HG03354 (cell line): Measurements from ENCODE around the gene OR9A2.

Experiments used
- ATAC-seq: cut with Tn5 transposase; IDR thresholded peaks from one replicate; pipeline ENCODE4 v1.9.1; 2021; ENCODE audit warnings: mild to moderate bottlenecking; ENCODE audit not compliant: unreplicated experiment, poor library complexity, severe bottlenecking

OR9A2 gene

GRCh38 chr7:143027032-143027431 lies at the start of gene OR9A2:
Gene OR9A2 (minus strand): TSS chr7:143027132. CDS start chr7:143027132, 0 bp downstream.
- no peak for ATAC-seq

- ATAC-seq = no peak
Measured at GRCh38 chr7:143074141-143074540, 47.2 kb upstream of the OR9A2 start.

GRCh38 chr7:143073556-143073955 lies 46.6 kb upstream of the OR9A2 start:
- ATAC-seq = no peak

- no peak for ATAC-seq
Measured at GRCh38 chr7:143069912-143070500, 43.1 kb upstream of the OR9A2 start.

GRCh38 chr7:143068446-143068845 lies 41.5 kb upstream of the OR9A2 start:
- no peak for ATAC-seq

GRCh38 chr7:143063741-143064140 lies 36.8 kb upstream of the OR9A2 start:
- ATAC-seq = no peak

- no peak for ATAC-seq
Measured at GRCh38 chr7:143055754-143056153, 28.8 kb upstream of the OR9A2 start.

- no peak for ATAC-seq
Measured at GRCh38 chr7:143054621-143055020, 27.7 kb upstream of the OR9A2 start.

- no peak for ATAC-seq
Measured at GRCh38 chr7:143052041-143052440, 25.1 kb upstream of the OR9A2 start, which contains the start of gene OR6V1. Gene OR6V1 (plus strand): TSS chr7:143052341. CDS start chr7:143052341, 0 bp downstream.

GRCh38 chr7:143050931-143051330 lies 24.0 kb upstream of the OR9A2 start:
- no peak for ATAC-seq

GRCh38 chr7:143049362-143049761 lies 22.4 kb upstream of the OR9A2 start:
- no peak for ATAC-seq

GRCh38 chr7:143048827-143049226 lies 21.9 kb upstream of the OR9A2 start:
- no peak for ATAC-seq

- ATAC-seq = no peak
Measured at GRCh38 chr7:143047326-143047725, 20.4 kb upstream of the OR9A2 start.

- no peak for ATAC-seq
Measured at GRCh38 chr7:143046426-143046851, 19.5 kb upstream of the OR9A2 start.

- ATAC-seq = no peak
Measured at GRCh38 chr7:143043391-143043790, 16.5 kb upstream of the OR9A2 start.

- no peak for ATAC-seq
Measured at GRCh38 chr7:143042790-143043271, 15.9 kb upstream of the OR9A2 start.

- ATAC-seq = no peak
Measured at GRCh38 chr7:143042159-143042789, 15.3 kb upstream of the OR9A2 start.

GRCh38 chr7:143041346-143041745 lies 14.4 kb upstream of the OR9A2 start:
- ATAC-seq = no peak

- no peak for ATAC-seq
Measured at GRCh38 chr7:143040209-143040715, 13.3 kb upstream of the OR9A2 start.

- no peak for ATAC-seq
Measured at GRCh38 chr7:143038635-143039034, 11.7 kb upstream of the OR9A2 start.

GRCh38 chr7:143027683-143028082 lies 751 bp upstream of the OR9A2 start:
- ATAC-seq = no peak
